ENCODE data around the gene SNRPD3. TPM values are rescaled to one million over a fixed set of nuclear protein-coding genes. Genes with fewer than 3 reads are reported as not detected.

Gene SNRPD3
- total RNA-seq, 1 donor from 2014 or later, result 147 TPM

Other genes with a start within 250 kb of the SNRPD3 start
- under 0.01 and 0.77 TPM in 2 replicates for gene ADORA2A, start 128.4 kb upstream of the SNRPD3 start, total RNA-seq
- gene UPB1, start 60.7 kb upstream of the SNRPD3 start, total RNA-seq, result not detected in 2 replicates
- 71.6 and 134 TPM in 2 replicates for gene GUCD1, start 861 bp upstream of the SNRPD3 start, total RNA-seq
- 4.2 and 5.5 TPM in 2 replicates for gene LRRC75B, start 37.1 kb downstream of the SNRPD3 start, total RNA-seq
- 2.9 and 4.7 TPM in 2 replicates for gene GGT1, start 47.2 kb downstream of the SNRPD3 start, total RNA-seq
- gene PIWIL3, start 218.7 kb downstream of the SNRPD3 start, total RNA-seq, result not detected in 2 replicates